H9 (cell line): ENCODE results near the gene DSP. TPM values are rescaled to one million over a fixed set of nuclear protein-coding genes. Genes with fewer than 3 reads are reported as not detected.
A peak's percentile ranks its signal among the peaks of the same experiment; 100 is the strongest.

Experiments used
- DNase-seq: peaks from one replicate; pipeline ENCODE4 v3.0.0-alpha.2; 2017
- H2AFZ ChIP-seq: one replicate; pipeline ENCODE4 v1.6.1; 2013; ENCODE audit warnings: mild to moderate bottlenecking, low read length, control low read depth, moderate library complexity
- H2AK5ac ChIP-seq: 2 replicates; pipeline ENCODE4 v1.6.1; 2013; ENCODE audit warnings: low read length, control low read depth, mixed read lengths; ENCODE audit not compliant: insufficient read length
- H2BK120ac ChIP-seq: one replicate; pipeline ENCODE4 v1.6.1; 2013; ENCODE audit warnings: low read depth, mild to moderate bottlenecking, low read length, control low read depth, inconsistent platforms; ENCODE audit not compliant: poor library complexity, severe bottlenecking
- H2BK12ac ChIP-seq: 2 replicates; pipeline ENCODE4 v1.6.1; 2013; ENCODE audit warnings: low read length, control low read depth, mixed read lengths, low read depth; ENCODE audit not compliant: insufficient read length
- H2BK15ac ChIP-seq: 2 replicates; pipeline ENCODE4 v1.6.1; 2013; ENCODE audit warnings: low read depth, low read length, control low read depth
- H2BK20ac ChIP-seq: one replicate; pipeline ENCODE4 v1.6.1; 2013; ENCODE audit warnings: low read depth, mild to moderate bottlenecking, low read length, control low read depth, inconsistent platforms; ENCODE audit not compliant: poor library complexity, severe bottlenecking
- H2BK5ac ChIP-seq: 2 replicates; pipeline ENCODE4 v1.6.1; 2013; ENCODE audit warnings: low read length, control low read depth, mixed read lengths; ENCODE audit not compliant: insufficient read length
- H3K14ac ChIP-seq: 2 replicates; pipeline ENCODE4 v1.6.1; 2013; ENCODE audit warnings: low read length, control low read depth; ENCODE audit not compliant: insufficient read depth
- H3K18ac ChIP-seq: 2 replicates; pipeline ENCODE4 v1.6.1; 2013; ENCODE audit warnings: low read depth, mild to moderate bottlenecking, mixed read lengths, low read length, control low read depth; ENCODE audit not compliant: insufficient read length
- H3K23ac ChIP-seq: 2 replicates; pipeline ENCODE4 v1.6.1; 2013; ENCODE audit warnings: low read length, control low read depth, mixed read lengths, low read depth; ENCODE audit not compliant: insufficient read length
- H3K23me2 ChIP-seq: 2 replicates; pipeline ENCODE4 v1.6.1; 2013; ENCODE audit warnings: low read depth, mild to moderate bottlenecking, mixed read lengths, low read length, control low read depth; ENCODE audit not compliant: insufficient read length, poor library complexity, severe bottlenecking
- H3K27ac ChIP-seq: 2 replicates; pipeline ENCODE4 v1.5.1; 2013; ENCODE audit warnings: low read length, control low read depth, mixed read lengths, low read depth; ENCODE audit not compliant: insufficient read length
- H3K27me3 ChIP-seq: 2 replicates; pipeline ENCODE4 v1.6.1; 2013; ENCODE audit warnings: low read length, control low read depth, inconsistent platforms; ENCODE audit not compliant: insufficient read depth
- H3K4ac ChIP-seq: 2 replicates; pipeline ENCODE4 v1.6.1; 2013; ENCODE audit warnings: low read depth, mild to moderate bottlenecking, control low read depth, inconsistent platforms, low read length, moderate library complexity
- H3K4me1 ChIP-seq: 2 replicates; pipeline ENCODE4 v1.6.1; 2013; ENCODE audit warnings: low read length, control low read depth, inconsistent platforms; ENCODE audit not compliant: insufficient read depth
- H3K4me2 ChIP-seq: 2 replicates; pipeline ENCODE4 v1.6.1; 2013; ENCODE audit warnings: low read length, control low read depth, mixed read lengths; ENCODE audit not compliant: insufficient read length, insufficient read depth
- H3K56ac ChIP-seq: 2 replicates; pipeline ENCODE4 v1.6.1; 2013; ENCODE audit warnings: low read depth, mild to moderate bottlenecking, mixed read lengths, low read length, control low read depth; ENCODE audit not compliant: insufficient read length
- H3K79me1 ChIP-seq: 2 replicates; pipeline ENCODE4 v1.6.1; 2013; ENCODE audit warnings: low read depth, mild to moderate bottlenecking, moderate library complexity, low read length, control low read depth, inconsistent platforms; ENCODE audit not compliant: insufficient read depth, poor library complexity, severe bottlenecking
- H3K79me2 ChIP-seq: 2 replicates; pipeline ENCODE4 v1.6.1; 2013; ENCODE audit warnings: low read length, control low read depth, inconsistent platforms; ENCODE audit not compliant: insufficient read depth
- H3K9ac ChIP-seq: 2 replicates; pipeline ENCODE4 v1.6.1; 2013; ENCODE audit warnings: low read length, control low read depth, mixed read lengths; ENCODE audit not compliant: insufficient read length; ENCODE audit errors: extremely low read depth
- H3K9me3 ChIP-seq: one replicate; pipeline ENCODE4 v1.6.1; 2013; ENCODE audit warnings: low read depth, low read length, inconsistent platforms; ENCODE audit not compliant: control insufficient read depth
- H3T11ph ChIP-seq: one replicate; pipeline ENCODE4 v1.6.1; 2013; ENCODE audit warnings: mild to moderate bottlenecking, low read length, control low read depth, inconsistent platforms
- H4K20me1 ChIP-seq: one replicate; pipeline ENCODE4 v1.6.1; 2013; ENCODE audit not compliant: control insufficient read depth, insufficient read length, insufficient read depth
- H4K5ac ChIP-seq: 2 replicates; pipeline ENCODE4 v1.6.1; 2013; ENCODE audit warnings: low read depth, mild to moderate bottlenecking, mixed read lengths, low read length, control low read depth; ENCODE audit not compliant: insufficient read length
- H4K8ac ChIP-seq: replicated peaks from 2 replicates; pipeline ENCODE4 v1.6.1; 2013; ENCODE audit warnings: low read length, control low read depth, mixed read lengths, low read depth; ENCODE audit not compliant: insufficient read length
- H4K91ac ChIP-seq: 2 replicates; pipeline ENCODE4 v1.6.1; 2013; ENCODE audit warnings: low read depth, mild to moderate bottlenecking, moderate library complexity, mixed read lengths, low read length, control low read depth; ENCODE audit not compliant: insufficient read length
- H3K27ac Mint-ChIP-seq, 3 experiments: 2 replicates in 2 of 3; 3 replicates in 1 of 3; pipeline ENCODE4 v1.8.0; 2020 to 2021; ENCODE audit warnings: mixed read lengths in 3 of 3, mild to moderate bottlenecking in 1 of 3, moderate library complexity in 1 of 3
- H3K27me3 Mint-ChIP-seq: 2 replicates; pipeline ENCODE4 v1.8.0; 2021; ENCODE audit warnings: low read depth, mild to moderate bottlenecking, moderate library complexity, mixed read lengths
- H3K36me3 Mint-ChIP-seq, 3 experiments: 2 replicates in 2 of 3; 3 replicates in 1 of 3; pipeline ENCODE4 v1.8.0; 2020 to 2021; ENCODE audit warnings: low read depth in 3 of 3, mixed read lengths in 3 of 3; ENCODE audit not compliant: insufficient read depth in 1 of 3
- H3K4me1 Mint-ChIP-seq, 2 experiments: 2 replicates each; pipeline ENCODE4 v1.8.0; 2020; ENCODE audit warnings: mixed read lengths in 2 of 2
- H3K4me3 Mint-ChIP-seq, 2 experiments: 2 replicates in 1 of 2; 3 replicates in 1 of 2; pipeline ENCODE4 v1.8.0; 2020 to 2021; ENCODE audit warnings: mild to moderate bottlenecking in 2 of 2, mixed read lengths in 2 of 2, moderate library complexity in 1 of 2
- H3K9me3 Mint-ChIP-seq, 2 experiments: 2 replicates in 1 of 2; 3 replicates in 1 of 2; pipeline ENCODE4 v1.8.0; 2020; ENCODE audit warnings: mild to moderate bottlenecking in 2 of 2, mixed read lengths in 2 of 2, moderate library complexity in 1 of 2
- CTCF ChIP-seq: fragments of 200-600 bp; sonication (generic); conservative IDR thresholded peaks from 3 replicates; pipeline ENCODE4 v1.8.0; 2021; ENCODE audit warnings: antibody characterized with exemption, mild to moderate bottlenecking
- WGBS: extraction: QIAGEN DNeasy Blood & Tissue Kit; methylation state at CpG from one replicate; pipeline ENCODE4 v1.1.7; 2013; ENCODE audit warnings: missing lambda C conversion rate, low lambda C conversion rate, mixed read lengths; ENCODE audit not compliant: insufficient read length; ENCODE audit errors: extremely low coverage; 5-methylcytosine and 5-hydroxymethylcytosine counted together
- total RNA-seq: library from RNA; stranded (reverse); gene quantifications from 2 replicates; pipeline ENCODE4 v1.2.1, GENCODE V29; 2021

Gene DSP
- total RNA-seq, 1 experiment from 2014 or later = 48.9 TPM

- Histone ChIP-seq H3K79me1 (no peaks in the 10 kb centered on the region), H3K14ac (no peak overlapping the region), H3K4me1 (peaks cover 4% of the 10 kb centered on the region; the same call in 1 of the 2 replicates), H3K27ac (no peak overlapping the region), H2BK12ac (no peak overlapping the region), H3K27me3 (no peaks in the 10 kb centered on the region), H4K91ac (no peak overlapping the region), H3K4ac (no peak overlapping the region), H3K56ac (no peak overlapping the region), H2AFZ (no peak overlapping the region), H3K79me2 (no peaks in the 10 kb centered on the region), H3K23me2 (no peaks in the 10 kb centered on the region), H2BK120ac (no peak overlapping the region), H3K18ac (no peak overlapping the region), H3K9ac (no peak overlapping the region), H2AK5ac (no peak overlapping the region), H2BK5ac (no peak overlapping the region), H3K4me2 (no peak overlapping the region), H4K5ac (no peak overlapping the region), H4K20me1 (no peaks in the 10 kb centered on the region), H3T11ph (no peak overlapping the region), H3K23ac (no peak overlapping the region), H2BK15ac (no peak overlapping the region), H4K8ac (no peak overlapping the region), H3K9me3 (no peaks in the 10 kb centered on the region), H2BK20ac (no peak overlapping the region)
- Mint-ChIP-seq H3K9me3 (no peaks in the 10 kb centered on the region), H3K27me3 (no peaks in the 10 kb centered on the region), H3K4me3 (no peak overlapping the region), H3K27ac (0 out of 7 replicates have a peak overlapping the region, but pooled peaks of 1 of the 3 experiments have one; percentile 47), H3K36me3 (no peaks in the 10 kb centered on the region), H3K4me1 (peaks cover 13 to 17% of the 10 kb centered on the region in 2 experiments)
- no peak for DNase-seq
- no peak for TF ChIP-seq CTCF
- WGBS = no CpG with 5 or more reads among the region's 2 CpGs
Measured at GRCh38 chr6:7523922-7524321, 17.5 kb upstream of the DSP start.
